Stimulated activated CD4-positive, alpha-beta T cell treated with anti-CD3 and anti-CD28 coated beads, TNF-alpha, amount 100 ng/mL, for 4 hours (primary cell): Measurements from ENCODE around the gene GORASP1.

Source experiments
- DNase-seq, 3 experiments: peaks; one replicate each; pipeline ENCODE4 v3.0.0-alpha.2; 2020; ENCODE audit warnings: low read depth in 3 of 3

GORASP1 gene

DNA sequence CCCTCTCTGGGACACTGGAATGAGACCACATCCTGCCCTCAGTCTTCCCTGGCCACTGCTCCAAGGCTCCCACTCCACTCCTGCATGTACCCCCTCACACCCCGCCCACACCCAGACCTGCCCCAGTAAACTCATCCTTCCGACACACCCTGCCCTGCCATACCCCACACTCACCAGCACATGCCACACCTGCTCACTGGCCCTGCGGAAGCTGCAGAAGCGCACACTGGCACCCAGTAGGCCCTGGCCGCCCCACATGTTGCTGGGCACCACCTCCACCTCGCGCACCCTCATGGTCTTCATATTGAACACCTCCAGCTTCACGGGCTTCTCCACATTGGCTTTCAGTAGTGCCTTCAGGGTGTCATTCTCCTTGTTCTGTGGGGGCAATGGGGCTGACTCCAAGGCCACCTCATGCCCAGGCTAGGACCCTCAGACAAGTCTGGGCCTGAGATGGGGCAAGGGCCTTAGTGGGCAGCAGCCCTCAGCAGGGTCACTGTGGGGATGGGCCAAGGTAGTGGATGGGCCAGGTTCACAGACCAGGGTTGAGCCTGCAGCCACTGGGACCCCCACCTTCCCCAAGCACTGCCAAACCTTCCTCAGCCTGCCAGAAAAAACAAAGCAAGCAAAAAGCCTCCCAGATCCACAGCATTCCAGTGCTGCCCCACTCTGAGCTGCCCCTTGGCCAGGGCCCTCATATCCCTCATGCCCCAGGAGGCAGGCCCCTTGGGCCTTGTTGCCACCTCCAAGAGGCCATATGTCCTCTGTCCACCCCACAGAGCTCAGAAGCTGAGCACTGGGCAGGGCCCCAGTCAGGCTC is 4.7 kb downstream of the GORASP1 start:
- DNase-seq = no peak

DNA sequence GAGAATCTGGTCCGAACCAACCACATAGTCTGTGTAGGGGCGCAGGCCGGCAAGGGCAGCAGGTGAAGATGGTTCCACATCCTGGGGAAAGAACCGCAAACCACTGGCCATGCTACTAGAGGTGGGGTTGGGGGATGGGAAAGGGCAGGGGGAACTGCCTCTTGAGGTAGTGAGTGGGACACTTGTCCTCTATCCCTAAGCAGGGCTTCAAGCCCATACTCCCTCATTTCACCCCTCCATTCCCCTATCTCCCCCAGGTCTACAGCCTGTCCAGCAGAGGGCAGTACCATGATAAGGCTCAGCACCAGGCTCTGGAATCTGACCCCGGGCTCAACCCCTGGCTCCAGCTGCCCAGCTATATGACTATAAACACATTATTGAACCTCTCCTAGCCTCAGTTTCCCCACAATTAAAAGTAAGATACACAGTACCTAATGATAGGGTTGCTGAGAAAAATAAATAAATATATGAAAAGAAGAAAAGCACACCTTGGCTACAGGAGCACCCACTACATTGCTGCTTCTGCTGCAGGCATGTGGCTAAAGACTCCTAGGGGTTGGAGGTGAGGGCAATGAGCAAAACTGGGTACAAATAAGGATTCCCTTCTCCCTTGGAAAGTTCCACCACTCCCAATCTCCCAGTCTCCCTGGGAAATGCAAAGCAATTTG is 6.3 kb downstream of the GORASP1 start:
- peak in 1 of 3 experiments; percentile 22 for DNase-seq

DNA sequence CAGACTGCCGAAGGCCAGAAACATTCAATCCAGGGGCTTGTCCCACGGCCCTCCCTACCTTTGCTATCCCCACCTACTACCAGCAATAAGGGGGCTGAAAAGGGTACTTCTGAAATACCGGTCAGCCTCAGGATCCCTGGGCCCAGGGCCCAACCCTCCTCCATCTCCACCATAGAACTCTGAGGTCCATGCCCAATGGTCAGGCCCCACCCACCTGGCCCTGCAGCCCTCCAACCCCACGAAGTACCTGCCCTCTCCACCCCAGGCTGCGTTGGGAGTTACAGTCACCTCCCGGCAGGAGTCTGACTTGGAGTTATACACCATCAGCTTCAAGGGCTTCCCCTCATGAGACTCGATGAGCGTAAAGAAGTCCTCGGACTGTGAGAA is 6.9 kb downstream of the GORASP1 start:
- DNase-seq = no peak

DNA sequence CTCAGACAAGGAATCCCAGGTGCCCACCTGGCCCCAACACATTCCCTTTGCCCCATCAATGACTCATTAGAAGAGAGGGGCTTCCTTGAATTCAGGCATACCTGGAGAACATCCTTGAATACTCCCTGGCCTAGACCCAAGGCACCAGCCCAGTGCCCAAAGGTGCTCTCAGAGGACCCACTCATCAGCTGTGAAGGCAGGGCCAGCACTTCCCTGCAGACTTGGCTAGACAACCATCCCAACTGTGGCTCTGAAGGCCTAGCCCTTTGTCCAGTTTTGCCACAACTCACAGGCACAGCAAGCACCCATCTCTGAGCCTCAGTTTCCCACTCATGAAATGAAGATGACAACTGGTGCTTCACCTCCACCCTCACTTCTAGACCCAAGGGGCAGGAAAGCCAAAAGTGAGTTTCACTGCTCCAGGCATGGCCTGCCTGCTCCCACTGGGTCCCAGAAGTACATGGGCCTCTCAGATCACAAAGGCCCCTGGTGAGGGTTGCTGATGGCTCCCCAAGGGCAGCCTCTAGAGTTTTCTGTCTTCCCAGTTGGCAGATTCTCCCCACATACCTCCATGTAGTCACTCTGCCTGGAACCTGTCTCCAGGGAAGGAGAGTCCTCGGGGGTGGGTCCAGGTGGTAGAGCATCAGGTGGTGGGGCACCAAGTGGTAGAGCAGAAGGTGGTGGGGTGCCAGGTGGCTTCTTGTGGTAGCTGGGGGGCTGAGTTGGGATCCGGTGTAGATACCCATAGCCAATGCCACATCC is 7.5 kb downstream of the GORASP1 start:
- no peak for DNase-seq

DNA sequence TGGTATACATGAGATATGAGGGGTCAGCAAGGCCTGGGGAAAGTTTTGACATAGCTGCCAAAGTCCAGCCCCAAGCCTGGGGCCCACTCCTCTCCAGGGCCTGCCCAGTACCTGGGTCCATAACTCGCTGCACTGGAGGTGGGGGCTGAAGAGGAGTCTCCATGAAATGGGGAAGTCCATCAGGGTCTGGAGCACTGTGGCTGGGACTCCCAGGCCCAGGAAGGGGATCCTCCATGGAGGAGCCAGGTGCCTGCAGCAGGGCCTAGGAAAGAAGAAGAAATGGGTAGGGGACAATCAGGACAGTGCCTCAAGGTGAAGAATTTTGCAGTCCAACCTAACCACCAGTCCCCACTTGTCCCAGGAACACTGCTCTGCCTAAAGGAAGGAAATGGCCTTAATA is 8.2 kb downstream of the GORASP1 start:
- DNase-seq = no peak

DNA sequence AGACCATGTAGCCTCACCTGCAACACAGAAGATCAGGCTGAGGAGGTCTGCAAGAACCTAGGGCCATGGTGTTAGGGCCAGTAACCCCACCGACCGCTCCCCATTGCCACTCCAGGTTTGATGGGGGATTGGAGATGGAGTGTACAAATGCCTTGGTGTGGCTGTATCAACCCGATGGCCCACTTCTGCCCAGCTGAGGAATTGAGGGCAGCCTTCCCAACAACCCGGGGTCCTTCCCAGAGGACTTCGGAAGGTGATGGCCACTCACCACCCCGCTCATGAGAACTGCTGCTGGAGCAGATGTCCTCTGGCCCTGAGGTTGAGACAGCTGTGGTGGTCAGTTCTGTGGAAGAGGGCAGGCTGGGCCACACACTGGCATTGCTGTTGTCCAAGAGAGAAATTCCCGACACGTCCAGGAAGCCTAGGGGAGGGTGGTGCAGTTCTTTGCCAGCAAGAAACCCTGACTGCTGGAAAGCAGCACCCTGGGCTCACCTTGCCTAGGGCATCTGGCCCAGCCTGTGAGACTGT is 8.9 kb downstream of the GORASP1 start:
- no peak for DNase-seq

DNA sequence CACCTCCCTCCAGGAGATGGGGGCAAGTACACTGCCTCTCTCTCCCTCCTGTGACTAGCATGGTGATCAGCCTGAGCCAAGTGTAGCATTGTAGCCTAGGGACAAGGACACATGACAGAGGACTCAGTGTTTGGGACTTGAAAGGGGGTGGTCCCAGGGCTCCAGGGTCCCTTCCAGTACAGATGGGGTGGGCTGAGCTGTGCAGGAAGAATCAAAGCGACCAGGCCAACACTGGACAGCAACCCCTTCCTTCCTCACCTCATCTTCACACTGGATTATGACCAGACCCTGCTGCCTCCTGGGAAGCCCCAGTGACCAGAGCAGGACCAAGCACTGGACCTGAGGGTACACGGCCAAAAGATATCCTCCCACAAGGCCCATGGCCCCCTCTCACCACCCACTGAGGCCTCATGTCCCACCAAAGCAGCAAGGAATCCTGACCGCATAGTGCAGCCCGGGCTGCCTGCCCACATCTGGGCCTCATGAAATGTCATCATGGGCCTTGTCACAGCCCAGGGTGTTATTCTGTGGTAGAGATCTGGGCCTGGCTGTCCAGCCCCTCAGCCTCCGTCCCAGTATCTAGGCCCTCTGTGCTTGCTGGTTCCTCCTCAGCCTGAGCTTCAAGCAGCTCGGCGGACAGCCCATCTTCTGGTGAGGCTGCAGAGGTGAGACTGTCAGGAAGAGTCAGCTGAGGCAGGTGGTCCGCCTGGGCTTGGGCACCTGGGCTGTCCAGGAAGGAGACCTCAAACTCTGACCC is 9.5 kb downstream of the GORASP1 start:
- DNase-seq = no peak

DNA sequence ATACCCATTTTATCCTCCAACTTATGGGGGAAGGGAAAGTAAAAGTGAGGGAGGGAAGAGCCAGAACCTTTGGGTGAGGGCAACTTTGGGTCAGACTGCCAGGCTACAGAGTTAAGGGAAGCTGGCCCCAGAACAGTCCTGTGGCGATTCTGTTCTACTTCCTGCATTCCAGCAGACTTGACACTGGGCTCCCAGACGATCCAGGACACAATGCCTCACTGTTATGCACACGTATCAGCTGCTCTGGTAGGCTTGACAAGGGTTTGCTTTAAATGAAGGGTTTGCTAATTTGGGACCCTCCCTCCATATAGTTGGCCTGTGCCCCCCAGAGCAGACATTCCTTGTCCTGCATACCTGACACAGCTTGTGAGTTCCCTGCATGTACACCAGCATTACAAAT is 10.7 kb downstream of the GORASP1 start:
- DNase-seq = no peak

DNA sequence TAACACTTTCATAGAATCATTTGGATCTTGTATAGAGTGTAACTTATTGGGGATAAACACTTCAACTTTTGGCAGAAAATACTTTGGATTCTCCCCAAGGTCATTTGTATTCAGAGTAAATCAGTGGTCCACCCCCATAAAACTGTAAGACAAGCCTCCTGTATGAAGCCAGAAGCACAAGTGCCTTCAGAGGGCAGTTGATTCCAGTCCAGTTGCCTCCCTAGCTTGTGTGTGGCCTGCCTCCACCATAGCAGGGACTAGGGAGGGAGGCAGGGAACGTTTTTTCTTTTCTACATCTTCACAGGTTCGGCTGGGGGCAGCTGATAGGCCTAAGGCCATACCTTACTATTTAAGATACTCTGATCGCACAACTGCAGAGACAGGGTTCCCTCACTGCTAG is 11.6 kb downstream of the GORASP1 start:
- DNase-seq = no peak

DNA sequence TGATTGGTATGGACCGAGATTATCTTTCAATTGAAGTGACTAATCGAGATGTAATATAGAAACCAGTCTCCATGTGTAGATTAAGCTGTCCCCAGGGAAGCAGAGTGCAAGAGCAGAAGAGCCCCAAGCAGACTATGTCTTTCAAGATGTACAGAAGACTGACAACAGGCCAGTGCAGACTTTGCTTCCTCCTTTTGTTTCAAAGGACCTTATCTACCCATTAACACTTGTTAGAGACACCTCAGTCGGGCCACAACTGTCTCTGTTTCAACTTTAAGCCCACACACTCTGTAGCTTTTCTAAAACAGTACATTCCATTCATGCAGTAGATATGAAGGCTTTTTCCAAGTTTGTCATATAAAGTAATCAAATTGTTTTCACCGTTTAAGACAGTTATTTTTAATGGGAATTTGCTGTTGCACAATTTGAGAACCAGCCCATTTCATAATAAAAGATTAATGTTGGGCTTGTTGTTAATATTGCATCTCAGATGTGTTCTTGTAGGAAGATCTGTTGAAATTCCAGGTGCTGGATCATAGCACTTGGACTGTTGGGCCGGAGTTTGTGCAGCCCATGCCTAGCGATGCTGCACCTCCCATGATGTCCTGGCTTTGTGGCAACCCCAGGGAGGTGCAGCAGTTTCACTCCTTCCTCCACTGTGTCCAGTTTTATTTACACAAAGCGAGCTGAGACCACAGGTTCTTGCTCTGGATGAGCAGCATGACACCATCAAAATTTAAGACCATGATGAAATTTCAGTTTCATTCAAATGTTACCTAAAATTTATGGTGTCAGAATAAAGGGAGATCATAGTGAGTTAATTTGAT is 12.4 kb downstream of the GORASP1 start:
- DNase-seq = no peak

DNA sequence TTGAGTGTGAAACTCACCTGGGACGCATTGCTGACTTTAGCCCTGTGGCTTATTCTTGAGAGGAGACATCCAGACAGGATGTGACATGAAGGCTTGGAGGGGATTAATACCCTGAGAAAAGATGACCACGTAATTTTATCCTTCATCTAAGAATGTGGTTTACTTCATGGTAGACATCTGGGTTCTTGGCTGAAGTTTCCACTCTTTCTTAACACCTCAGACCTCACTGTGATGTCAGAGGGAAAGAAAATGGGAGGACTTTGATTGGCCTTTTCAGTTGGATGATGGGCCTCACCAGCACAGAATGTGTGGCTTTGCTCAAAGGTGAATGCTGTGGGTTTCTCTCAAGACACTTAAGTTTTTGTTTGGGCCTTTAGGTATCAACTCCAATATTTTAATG is 16.5 kb downstream of the GORASP1 start:
- DNase-seq = no peak

DNA sequence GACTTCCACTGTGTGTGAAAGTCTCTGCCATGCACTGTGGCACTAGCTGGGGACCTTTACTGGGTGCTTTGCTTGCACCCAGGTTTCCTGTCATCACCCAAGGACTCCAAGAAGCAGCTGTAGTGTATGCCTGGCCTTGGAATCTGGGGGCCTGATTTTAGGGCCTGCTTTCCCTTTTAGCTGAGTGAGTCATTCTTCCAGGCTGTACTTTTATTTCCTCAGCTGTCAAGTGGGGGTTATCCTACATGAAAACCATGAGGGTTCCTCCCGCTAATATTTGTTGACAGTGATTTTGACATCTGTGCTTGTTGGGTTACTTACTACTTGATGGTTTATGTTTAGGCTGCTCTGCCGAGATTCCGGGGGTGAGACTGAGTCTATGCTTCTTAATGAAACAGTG is 18.5 kb downstream of the GORASP1 start:
- no peak for DNase-seq

DNA sequence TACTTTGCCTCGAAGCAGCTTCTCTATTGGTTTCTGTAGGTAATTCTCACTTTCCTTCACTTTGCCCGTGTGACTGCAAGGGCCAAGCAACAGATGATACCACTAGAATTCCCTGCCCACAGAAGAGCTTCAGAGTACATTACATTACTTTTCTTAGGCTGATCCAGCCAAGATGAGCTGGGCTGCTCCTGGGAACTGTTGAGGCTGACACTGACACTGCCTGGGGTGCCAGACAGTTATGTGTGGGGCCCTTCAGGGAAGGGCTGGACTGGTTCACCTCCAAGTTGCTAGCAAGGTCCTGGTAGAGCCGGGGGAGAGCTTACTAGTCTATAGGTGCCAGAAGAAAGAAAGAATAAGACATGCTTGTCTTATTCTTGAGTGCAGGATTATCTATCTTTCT is 19.0 kb downstream of the GORASP1 start:
- no peak for DNase-seq

DNA sequence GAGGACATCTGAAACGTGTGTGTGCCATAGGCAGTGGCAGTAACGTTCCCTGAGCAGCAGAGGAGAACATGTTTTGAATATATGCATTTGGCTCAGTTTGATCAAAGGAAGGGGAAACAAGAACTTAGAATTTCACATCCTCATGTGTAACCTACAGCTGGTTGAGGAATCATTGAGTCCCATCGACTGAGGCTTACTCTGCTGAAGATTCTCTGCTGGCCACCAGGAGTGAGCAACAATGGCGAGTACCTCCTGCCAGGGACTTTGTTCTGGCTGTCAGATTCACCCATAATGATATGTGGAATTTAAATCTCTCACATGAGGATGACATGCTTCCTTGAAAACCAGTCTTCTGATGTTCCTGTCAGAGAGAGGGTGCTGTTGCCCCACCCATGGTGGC is 21.3 kb downstream of the GORASP1 start:
- DNase-seq = no peak

DNA sequence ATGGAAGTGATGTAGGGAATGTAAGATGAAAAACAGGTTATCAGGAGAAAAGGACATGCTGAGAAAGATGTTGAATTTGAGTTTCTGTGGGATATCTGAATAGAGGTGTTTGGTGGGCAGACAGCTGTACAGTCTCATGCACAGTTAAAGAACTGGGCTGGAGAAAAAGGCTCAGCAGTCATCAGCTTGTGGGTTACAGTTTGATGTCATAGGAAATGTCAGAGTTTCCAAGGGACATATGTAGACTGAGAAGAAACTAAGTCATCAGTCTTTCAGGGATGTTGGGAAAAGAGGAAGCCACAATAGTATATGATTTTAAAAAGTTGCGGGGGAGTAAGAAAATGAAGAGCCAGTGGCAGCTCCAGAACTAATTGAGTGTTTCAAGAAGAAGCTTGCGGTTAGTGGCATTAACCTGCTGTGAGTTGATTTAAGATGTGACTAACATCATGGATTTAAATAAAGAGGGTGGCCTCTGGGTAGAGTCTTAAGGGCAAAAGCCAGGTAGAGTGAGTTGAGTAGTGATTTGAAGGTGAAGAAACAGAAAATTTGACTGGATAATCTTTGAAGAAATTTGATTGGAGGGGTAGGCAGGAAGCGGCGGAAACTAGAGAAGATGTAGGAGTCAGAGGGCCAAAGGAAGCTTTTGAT is 24.6 kb downstream of the GORASP1 start:
- DNase-seq = no peak

DNA sequence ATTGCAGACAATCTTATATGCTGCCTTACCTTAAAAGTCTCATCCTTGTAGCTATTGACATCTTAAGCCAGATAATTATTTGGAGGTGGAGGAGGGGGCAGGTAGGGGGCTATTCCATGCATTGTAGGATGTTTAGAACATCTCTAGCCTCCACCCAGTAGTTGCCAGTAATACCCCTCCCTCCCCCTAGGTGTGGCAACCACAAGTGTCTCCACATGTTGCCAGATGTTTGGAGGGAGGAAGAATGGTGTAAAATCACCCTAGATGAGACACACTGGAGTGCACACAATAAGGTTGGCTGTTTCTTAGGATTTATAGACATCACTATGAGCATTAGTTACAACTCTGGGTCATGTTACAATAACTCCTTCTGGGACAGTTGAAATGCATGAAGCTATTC is 27.4 kb downstream of the GORASP1 start:
- DNase-seq = no peak

DNA sequence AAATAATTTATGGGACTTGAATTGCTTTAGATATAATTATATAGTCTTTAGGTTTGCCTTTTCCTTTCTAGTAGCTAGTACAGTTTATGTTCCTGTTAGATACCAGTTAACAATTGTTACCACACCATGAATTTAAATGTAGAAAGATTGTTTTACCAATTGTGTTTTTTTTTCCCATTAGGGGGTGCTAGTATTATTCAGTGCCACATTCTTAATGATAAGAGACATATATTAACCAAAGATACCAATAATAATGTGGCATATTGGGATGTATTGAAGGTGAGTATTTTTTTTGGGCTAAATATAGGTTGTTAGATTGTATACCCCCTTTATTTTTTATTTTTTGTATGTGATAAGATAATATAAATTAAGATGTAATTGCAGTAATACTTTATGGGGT is 27.9 kb downstream of the GORASP1 start:
- no peak for DNase-seq

DNA sequence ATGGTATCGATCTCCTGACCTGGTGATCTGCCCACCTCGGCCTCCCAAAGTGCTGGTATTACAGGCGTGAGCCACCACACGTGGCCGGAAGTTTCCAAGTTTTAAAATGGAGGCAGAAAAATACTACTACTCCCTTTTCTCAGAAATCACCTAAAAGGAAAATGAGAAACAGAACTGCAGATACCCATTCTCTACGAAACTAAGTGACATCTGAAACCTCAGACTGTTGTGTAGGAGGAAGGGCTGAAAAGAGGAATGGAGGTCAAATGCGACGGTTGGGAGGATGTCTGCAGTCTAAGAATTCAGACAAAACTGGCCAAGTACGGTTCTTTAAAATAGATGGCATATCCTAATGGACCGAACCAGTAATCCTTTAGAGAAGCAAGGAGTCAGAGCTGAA is 31.5 kb downstream of the GORASP1 start:
- DNase-seq = no peak

DNA sequence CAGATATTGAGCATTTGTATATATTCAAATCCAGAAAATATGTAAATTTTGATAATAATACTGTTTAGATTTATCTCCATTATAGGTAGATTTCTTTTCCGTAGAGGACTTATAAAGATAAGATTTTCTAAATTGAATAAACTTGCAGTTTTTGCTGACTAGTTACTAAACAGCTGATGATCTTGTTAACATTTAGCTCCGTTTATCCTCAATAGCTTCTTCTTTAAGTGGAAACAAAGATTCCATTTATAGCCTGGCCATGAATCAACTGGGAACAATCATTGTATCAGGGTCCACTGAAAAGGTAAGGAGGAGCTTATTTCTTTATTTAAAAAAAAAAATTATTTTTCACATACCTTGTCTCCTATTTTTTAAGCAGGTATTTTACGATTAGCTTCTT is 38.9 kb downstream of the GORASP1 start:
- DNase-seq = no peak

DNA sequence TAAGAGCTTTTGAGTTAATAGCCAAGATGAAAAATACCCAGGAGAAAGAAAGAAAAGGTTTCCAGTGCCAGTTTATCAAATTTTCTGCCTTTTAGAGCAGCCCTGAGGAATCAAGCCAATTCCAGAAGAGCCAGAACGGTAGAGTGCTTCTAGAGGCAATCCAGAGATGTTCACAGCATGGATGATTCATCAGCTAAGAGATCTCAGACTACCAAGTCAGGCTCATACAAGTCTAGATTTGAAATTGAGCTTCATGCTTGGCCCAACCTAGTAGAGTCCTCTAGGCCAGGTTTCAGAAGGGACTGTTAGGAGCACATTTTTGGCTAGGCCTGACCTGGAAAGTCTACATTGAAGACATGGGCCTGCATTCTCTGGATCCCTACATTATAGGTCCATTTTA is 40.1 kb downstream of the GORASP1 start:
- DNase-seq = no peak
